GM12873 (cell line): ENCODE measurements around the gene MACO1.

Experiments
- TF ChIP-seq, protein P1 (sequence below): IDR thresholded peaks from 2 replicates; pipeline ENCODE4 v1.5.1; 2012; ENCODE audit warnings: low read depth, mild to moderate bottlenecking, moderate library complexity, low read length, control low read depth; ENCODE audit not compliant: insufficient read depth; ENCODE audit errors: missing control alignments

The MACO1 gene

DNA sequence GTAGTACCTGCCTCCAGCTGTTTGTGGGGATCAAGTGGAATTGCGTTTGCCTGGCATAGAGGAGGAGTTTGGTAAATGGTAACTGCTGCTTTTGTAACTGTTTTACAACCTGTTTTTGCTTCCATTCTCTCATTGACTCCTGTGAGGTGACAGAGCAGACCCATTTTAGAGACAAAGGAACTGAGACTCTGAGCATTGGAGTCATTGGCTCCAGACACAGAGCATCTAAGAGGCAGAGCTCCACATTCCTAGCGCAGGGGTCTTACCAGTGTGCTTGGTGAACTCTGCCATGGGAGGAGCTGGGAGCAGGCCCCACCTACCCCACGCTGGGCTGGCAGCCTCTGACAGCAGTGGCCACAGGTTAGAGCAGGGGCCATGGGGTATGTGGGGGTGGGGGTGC lies 115.1 kb downstream of the MACO1 start:
- TF ChIP-seq, protein P1, sequence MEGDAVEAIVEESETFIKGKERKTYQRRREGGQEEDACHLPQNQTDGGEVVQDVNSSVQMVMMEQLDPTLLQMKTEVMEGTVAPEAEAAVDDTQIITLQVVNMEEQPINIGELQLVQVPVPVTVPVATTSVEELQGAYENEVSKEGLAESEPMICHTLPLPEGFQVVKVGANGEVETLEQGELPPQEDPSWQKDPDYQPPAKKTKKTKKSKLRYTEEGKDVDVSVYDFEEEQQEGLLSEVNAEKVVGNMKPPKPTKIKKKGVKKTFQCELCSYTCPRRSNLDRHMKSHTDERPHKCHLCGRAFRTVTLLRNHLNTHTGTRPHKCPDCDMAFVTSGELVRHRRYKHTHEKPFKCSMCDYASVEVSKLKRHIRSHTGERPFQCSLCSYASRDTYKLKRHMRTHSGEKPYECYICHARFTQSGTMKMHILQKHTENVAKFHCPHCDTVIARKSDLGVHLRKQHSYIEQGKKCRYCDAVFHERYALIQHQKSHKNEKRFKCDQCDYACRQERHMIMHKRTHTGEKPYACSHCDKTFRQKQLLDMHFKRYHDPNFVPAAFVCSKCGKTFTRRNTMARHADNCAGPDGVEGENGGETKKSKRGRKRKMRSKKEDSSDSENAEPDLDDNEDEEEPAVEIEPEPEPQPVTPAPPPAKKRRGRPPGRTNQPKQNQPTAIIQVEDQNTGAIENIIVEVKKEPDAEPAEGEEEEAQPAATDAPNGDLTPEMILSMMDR, result no peak

DNA sequence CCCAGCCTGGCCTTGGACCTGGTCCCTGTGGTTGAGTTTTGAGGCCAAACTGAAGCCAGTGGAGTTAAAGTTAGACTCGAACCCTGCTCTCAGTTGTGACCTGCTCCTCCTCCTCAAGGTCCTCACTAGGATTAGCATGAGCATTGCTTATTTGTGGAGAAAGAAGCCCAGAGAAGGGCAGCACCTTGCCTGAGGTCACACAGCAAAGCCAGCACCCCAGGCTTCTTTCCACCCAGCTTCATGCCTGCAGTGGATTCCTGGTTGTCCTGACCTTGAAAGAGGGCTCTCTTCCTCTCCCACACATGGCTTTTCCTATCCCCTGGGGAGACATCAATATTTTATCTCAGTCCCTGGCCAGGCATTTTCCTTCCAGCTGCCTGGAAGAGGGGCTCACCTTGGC lies 115.5 kb downstream of the MACO1 start:
- TF ChIP-seq, protein P1, result no peak

DNA sequence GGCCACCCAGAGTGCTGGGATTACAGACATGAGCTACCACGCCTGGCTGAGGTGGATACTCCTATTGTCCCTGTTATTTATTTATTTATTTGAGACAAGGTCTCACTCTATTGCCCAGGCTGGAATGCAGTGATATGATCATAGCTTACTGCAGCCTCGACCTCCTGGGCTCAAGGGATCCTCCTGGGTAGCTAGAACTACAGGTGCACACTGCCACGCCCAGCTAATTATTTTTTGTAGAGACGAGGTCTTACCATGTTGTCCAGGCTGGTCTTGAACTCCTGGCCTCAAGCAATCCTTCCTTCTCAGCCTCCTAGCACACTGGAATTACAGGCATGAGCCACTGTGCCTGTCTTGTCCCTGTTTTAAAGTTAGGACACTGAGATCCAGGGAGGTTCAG lies 117.9 kb downstream of the MACO1 start:
- TF ChIP-seq, protein P1, result no peak

DNA sequence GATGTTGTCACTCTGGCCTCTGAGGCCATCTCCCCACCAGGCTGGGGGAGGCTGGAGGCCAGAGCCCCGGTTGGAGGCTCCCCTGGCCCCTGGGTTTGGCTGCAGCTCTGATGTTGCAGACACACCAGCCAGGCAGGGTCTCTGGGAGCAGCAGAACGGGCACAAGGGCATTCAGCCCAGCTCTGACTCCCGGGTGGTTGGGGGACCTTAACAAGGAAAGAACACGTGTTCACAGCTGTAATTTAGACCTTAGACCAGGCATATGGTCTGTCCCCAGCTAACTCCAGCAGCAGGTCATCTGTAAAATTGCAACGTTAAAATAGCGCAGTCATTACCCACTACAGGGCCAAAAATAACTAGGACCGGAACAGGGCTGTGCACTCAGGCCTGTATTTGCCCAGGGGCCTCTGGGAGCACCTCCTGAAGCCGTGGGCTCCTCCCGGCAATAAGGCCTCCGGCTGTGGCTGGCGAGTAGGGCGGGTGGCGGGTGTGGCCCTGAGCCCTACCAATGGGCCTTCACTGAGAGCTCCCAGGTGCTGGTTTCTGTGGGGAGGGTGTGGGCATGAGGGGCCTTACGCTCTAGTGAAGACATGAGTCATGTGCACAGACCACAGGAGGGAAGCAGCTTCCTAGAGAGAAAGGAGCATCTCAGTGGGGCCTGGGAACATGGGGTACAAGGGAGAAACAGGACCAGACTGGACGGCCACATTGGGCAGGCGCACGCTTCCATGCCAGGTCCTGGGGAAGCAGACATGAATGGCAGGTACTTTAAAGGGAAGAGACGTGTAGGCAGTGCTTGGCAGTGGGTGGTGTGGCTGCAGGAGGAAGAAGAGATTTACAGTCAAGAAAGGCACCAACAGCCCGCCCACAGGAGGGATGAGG lies 118.8 kb downstream of the MACO1 start:
- TF ChIP-seq, protein P1, result no peak
